ENCODE measurements around the gene KLHL35. TPM values are rescaled to one million over a fixed set of nuclear protein-coding genes. Genes with fewer than 3 reads are reported as not detected.

KLHL35 gene
- total RNA-seq, 2 experiments from 2014 or later, result 0.21 to 0.58 TPM

- H3K4me1 Mint-ChIP-seq, result no peaks in the 10 kb centered on the region
- no peak overlapping the region for H3K4me3 Mint-ChIP-seq
- no peaks in the 10 kb centered on the region for H3K27me3 Mint-ChIP-seq
- H3K27ac Mint-ChIP-seq, result no peak overlapping the region
- H3K9me3 Mint-ChIP-seq, result no peaks in the 10 kb centered on the region
- no peaks in the 10 kb centered on the region for H3K36me3 Mint-ChIP-seq
- no peak for DNase-seq
Observed at GRCh38 chr11:75454987-75455386, 22.0 kb upstream of the KLHL35 start.

GRCh38 chr11:75453916-75454655 is 21.1 kb upstream of the KLHL35 start:
- H3K4me1 Mint-ChIP-seq, result no peaks in the 10 kb centered on the region
- H3K4me3 Mint-ChIP-seq, result no peak overlapping the region
- H3K27ac Mint-ChIP-seq, result no peak overlapping the region
- H3K27me3 Mint-ChIP-seq, result no peaks in the 10 kb centered on the region
- no peaks in the 10 kb centered on the region for H3K9me3 Mint-ChIP-seq
- no peak for DNase-seq
- no peaks in the 10 kb centered on the region for H3K36me3 Mint-ChIP-seq

DNA sequence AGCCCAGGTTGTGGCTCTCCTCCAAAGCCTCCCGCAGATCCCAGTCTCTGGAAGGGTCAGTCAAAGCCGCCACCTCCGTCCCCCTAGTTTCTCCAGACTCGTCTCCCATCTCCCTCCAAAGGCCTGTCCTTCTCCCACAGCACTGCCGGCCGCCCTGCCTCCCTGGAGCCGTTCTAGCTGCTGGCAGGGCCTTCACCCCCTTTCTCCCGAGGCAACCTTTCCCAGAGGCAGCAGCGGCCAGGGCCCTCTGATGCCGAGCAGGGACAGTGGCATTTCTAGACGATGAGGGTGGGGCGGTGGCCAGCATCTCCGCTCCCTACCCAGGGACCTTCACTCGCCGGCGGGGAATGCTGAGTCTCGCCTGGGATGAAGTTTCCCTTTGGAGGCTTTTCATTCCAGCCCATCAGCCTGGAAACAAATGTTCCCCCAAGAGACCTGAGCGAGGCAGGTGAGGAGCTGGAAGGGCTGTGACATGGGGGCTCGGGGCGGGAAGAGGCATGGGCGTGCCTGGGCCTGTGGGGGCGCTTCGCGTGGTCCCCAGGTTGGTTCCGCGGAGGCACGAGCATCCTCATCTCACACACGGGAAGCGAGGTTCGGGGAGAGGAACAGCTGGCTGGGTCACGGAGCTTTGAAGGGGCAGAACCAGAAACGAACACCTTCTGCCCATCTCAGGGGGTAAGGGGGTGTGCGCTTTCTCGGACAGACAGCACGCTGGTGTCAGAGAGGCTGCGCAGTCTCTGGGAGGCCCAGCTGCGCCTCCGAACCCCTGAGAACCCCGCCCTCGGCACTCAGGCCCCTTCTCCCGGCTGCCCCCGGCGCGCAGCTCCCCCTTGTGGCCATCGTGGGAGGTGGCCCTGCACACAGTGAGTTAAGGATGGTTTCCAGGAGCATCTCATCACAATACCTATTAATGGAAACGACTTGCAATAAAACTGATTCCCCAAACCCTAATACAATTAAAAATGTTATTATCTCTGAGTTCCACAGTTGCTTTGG is 18.1 kb upstream of the KLHL35 start:
- Mint-ChIP-seq H3K27me3 (no peaks in the 10 kb centered on the region), H3K9me3 (no peaks in the 10 kb centered on the region), H3K27ac (no peak overlapping the region), H3K36me3 (no peaks in the 10 kb centered on the region), H3K4me3 (no peak overlapping the region), H3K4me1 (no peaks in the 10 kb centered on the region)
- peak; percentile 51 for DNase-seq

GRCh38 chr11:75450236-75450635 is 17.2 kb upstream of the KLHL35 start:
- no peaks in the 10 kb centered on the region for H3K4me1 Mint-ChIP-seq
- H3K36me3 Mint-ChIP-seq, result no peaks in the 10 kb centered on the region
- no peaks in the 10 kb centered on the region for H3K9me3 Mint-ChIP-seq
- no peak overlapping the region for H3K4me3 Mint-ChIP-seq
- H3K27ac Mint-ChIP-seq, result no peak overlapping the region
- H3K27me3 Mint-ChIP-seq, result no peaks in the 10 kb centered on the region
- DNase-seq, result no peak

- no peaks in the 10 kb centered on the region for H3K9me3 Mint-ChIP-seq
- no peaks in the 10 kb centered on the region for H3K36me3 Mint-ChIP-seq
- H3K27ac Mint-ChIP-seq, result no peak overlapping the region
- H3K4me3 Mint-ChIP-seq, result no peak overlapping the region
- H3K27me3 Mint-ChIP-seq, result no peaks in the 10 kb centered on the region
- no peak for DNase-seq
- H3K4me1 Mint-ChIP-seq, result no peaks in the 10 kb centered on the region
Observed at GRCh38 chr11:75449776-75450175, 16.8 kb upstream of the KLHL35 start.

DNA sequence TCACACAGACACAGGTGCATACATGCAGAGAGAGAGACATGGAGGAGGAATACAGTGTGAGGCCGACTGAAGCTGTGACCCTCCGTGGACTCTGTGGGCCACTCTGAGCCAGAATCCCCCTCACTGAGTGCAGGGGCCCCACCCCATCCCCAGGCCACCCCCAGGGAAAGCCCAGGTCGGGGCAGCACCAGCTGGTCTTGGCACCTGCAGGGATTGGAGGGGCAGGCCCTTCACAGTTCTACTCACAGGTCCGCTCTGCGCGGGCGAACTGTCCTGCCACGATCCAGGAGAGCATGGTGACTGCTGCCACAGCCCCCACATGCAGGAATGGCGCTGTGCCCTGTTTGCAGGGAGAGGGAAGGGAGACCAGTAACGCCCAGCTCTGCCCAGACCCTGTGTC is 16.3 kb upstream of the KLHL35 start:
- H3K4me1 Mint-ChIP-seq, result no peaks in the 10 kb centered on the region
- H3K36me3 Mint-ChIP-seq, result no peaks in the 10 kb centered on the region
- no peak overlapping the region for H3K4me3 Mint-ChIP-seq
- no peaks in the 10 kb centered on the region for H3K27me3 Mint-ChIP-seq
- no peak for DNase-seq
- no peak overlapping the region for H3K27ac Mint-ChIP-seq
- no peaks in the 10 kb centered on the region for H3K9me3 Mint-ChIP-seq

DNA sequence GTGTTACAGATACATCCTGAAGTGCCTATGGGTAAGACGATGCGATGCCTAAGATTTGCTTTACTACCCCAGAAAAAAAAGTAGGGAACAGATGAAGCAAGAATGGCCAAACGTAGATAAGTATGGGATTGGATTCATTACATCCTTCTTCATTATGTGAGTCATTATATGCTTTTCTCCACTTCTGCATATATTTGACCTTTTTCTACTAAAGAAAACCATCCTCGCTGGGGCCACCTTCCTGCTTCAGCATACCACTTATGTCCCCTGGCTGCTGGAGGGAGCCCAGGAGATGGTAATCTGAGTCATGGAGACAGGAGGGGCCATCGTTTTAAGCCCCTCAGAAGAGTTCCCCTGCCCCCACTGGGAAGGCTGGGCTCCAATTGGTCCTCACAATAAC is 14.4 kb upstream of the KLHL35 start:
- no peak for DNase-seq
- Mint-ChIP-seq H3K27me3 (no peaks in the 10 kb centered on the region), H3K36me3 (no peaks in the 10 kb centered on the region), H3K9me3 (no peaks in the 10 kb centered on the region), H3K27ac (no peak overlapping the region), H3K4me3 (no peak overlapping the region), H3K4me1 (no peaks in the 10 kb centered on the region)

DNA sequence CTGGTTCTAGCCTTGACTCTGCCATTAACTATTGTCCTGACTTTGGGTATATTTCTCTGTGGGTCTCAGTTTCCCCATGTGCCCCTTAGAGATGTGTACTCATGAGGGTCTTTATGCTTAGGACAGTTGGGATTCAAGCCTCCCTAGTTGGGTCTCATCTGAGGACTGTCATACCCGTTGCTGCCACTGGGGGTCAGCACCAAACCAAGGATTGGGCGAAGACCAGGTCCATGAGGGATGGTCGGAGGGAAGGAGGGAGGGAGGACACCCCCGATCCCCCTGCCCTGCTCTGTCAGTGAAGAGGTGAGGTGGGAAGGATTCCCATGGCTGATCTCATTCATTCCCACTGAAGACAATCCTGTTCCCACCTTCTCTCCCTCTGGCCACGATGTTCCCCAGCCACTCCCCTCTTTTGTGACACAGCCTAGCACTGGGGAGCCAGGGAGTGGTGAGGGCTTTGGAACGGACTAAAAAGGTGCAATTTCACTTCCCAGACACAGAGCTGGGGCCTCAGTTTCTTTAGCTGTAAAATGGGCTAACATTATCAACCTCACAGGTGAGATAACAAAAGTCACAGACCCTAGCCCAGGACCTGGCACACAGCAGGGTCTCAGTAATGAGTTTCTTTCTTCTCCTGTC is 12.4 kb upstream of the KLHL35 start:
- H3K9me3 Mint-ChIP-seq, result no peaks in the 10 kb centered on the region
- no peaks in the 10 kb centered on the region for H3K4me1 Mint-ChIP-seq
- H3K27me3 Mint-ChIP-seq, result no peaks in the 10 kb centered on the region
- H3K27ac Mint-ChIP-seq, result no peak overlapping the region
- H3K36me3 Mint-ChIP-seq, result no peaks in the 10 kb centered on the region
- H3K4me3 Mint-ChIP-seq, result no peak overlapping the region
- DNase-seq, result peak; percentile 59

DNA sequence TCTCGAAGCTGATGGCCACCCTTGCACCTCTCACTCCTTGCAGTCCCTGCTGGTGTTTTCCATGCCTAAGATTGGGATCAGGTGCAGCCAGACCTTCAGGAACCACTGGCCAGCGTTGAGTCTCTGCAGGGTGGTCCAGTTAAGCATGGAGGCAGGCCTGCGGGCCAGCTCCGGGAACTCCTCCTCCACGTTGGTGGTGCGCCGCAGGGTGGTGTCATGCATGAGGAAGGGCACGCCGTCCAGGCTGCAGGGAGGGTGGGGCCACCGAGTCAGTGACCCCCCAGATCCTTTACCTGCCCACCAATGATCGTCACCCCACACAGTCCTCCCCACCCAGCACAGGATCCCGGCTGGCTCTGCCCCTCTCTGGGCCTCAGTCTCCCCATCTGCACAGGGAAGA is 10.0 kb upstream of the KLHL35 start:
- Mint-ChIP-seq H3K4me1 (no peaks in the 10 kb centered on the region), H3K36me3 (no peaks in the 10 kb centered on the region), H3K27me3 (no peaks in the 10 kb centered on the region), H3K27ac (no peak overlapping the region), H3K9me3 (no peaks in the 10 kb centered on the region), H3K4me3 (no peak overlapping the region)
- DNase-seq, result no peak

- Mint-ChIP-seq H3K27ac (no peak overlapping the region), H3K9me3 (no peaks in the 10 kb centered on the region), H3K4me1 (no peaks in the 10 kb centered on the region), H3K36me3 (no peaks in the 10 kb centered on the region), H3K4me3 (no peak overlapping the region), H3K27me3 (no peaks in the 10 kb centered on the region)
- no peak for DNase-seq
Observed at GRCh38 chr11:75442161-75442885, 9.3 kb upstream of the KLHL35 start.

DNA sequence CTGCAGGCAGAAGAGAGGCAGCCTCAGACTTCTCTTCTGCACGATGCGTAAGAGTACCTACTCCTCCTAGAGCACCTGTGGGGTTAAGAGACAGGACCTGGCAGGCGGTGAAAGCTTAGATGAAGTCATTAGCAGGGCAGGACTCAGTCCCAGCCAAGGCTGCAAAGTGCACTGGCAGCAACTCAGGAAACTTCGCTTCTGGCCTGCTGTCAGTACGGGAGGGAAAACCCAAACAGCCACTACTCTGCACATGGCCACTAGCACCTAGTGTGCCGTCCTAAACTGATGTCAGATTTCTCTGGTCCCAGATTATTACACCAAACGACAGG is 8.8 kb upstream of the KLHL35 start:
- Mint-ChIP-seq H3K9me3 (no peaks in the 10 kb centered on the region), H3K4me3 (no peak overlapping the region), H3K4me1 (no peaks in the 10 kb centered on the region), H3K27me3 (no peaks in the 10 kb centered on the region), H3K27ac (no peak overlapping the region), H3K36me3 (no peaks in the 10 kb centered on the region)
- DNase-seq, result no peak

GRCh38 chr11:75440960-75441803 is 8.2 kb upstream of the KLHL35 start:
- no peaks in the 10 kb centered on the region for H3K4me1 Mint-ChIP-seq
- DNase-seq, result no peak
- no peaks in the 10 kb centered on the region for H3K9me3 Mint-ChIP-seq
- no peak overlapping the region for H3K4me3 Mint-ChIP-seq
- no peaks in the 10 kb centered on the region for H3K27me3 Mint-ChIP-seq
- H3K27ac Mint-ChIP-seq, result no peak overlapping the region
- no peaks in the 10 kb centered on the region for H3K36me3 Mint-ChIP-seq

DNA sequence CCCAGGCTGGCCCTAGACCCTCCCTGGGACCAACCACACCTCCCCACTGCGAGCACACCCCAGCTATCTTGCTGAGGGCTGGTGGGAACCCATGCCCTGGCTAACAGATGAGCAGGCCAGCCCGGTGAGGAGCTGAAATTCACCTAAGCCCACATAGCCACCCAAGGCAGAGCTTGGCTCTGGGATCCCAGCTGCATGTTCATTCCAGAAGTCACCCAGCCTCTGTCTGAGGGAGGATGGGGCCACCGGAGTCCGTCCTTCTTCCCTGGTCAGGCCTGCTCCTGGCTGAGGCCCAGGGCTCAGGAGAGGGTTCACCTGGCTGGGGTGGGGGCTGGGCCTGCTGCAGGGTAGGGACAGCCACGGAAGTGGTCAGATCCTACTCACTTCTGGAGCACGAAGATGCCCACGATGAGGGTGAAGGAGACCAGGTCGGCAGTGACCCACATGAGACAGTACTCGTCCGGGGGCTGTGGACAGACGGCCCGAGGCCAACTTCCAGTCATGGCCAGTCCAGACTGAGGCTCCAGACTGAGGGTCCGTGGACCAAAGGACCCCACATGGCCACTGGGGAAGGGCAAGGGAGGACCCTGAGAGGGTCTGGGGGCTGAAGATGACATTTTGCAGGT is 6.6 kb upstream of the KLHL35 start:
- Mint-ChIP-seq H3K27ac (no peak overlapping the region), H3K36me3 (no peaks in the 10 kb centered on the region), H3K4me1 (no peaks in the 10 kb centered on the region), H3K27me3 (no peaks in the 10 kb centered on the region), H3K9me3 (no peaks in the 10 kb centered on the region), H3K4me3 (no peak overlapping the region)
- no peak for DNase-seq

GRCh38 chr11:75439026-75439425 is 6.0 kb upstream of the KLHL35 start:
- H3K4me3 Mint-ChIP-seq, result no peak overlapping the region
- H3K9me3 Mint-ChIP-seq, result no peaks in the 10 kb centered on the region
- H3K36me3 Mint-ChIP-seq, result no peaks in the 10 kb centered on the region
- H3K27ac Mint-ChIP-seq, result no peak overlapping the region
- H3K4me1 Mint-ChIP-seq, result no peaks in the 10 kb centered on the region
- DNase-seq, result no peak
- H3K27me3 Mint-ChIP-seq, result no peaks in the 10 kb centered on the region

Measured in activated naive CD8-positive, alpha-beta T cell treated with anti-CD3 and anti-CD28 coated beads for 36 hours (primary cell).